ENCODE results near the gene USP50.

Gene USP50

DNA sequence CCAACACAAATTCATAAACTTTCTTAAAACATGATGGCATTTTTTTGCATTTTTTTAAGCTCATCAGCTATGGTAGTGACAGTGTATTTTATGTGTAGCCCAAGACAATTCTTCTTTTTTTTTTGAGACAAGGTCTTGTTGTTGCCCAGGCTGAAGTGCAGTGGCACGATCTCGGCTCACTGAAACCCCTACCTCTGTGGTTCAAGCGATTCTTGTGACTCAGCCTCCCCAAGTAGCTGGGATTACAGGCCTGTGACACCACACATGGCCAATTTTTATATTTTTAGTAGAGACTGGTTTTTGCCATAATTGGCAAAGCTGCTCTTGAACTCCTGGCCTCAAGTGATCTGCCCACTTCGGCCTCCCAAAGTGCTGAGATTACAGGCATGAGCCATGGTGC, 17.3 kb upstream of the USP50 start:
- H3F3A ChIP-seq (ENCODE audit: insufficient read depth): 0 out of 2 replicates have a peak, but pooled peaks cover 3% of the 10 kb centered on the region
- no peaks in the 10 kb centered on the region for H3K9me3 ChIP-seq (ENCODE audit: insufficient read depth, low read length)
- no peak overlapping the region for H2AFZ ChIP-seq (ENCODE audit: low read depth, low read length, severe bottlenecking)
- H3K4me3 ChIP-seq (ENCODE audit: insufficient read depth, low read length, poor library complexity, severe bottlenecking): no peak overlapping the region
- no peak overlapping the region for H3K27ac ChIP-seq (ENCODE audit: low read depth, low read length)
- H3K27me3 ChIP-seq (ENCODE audit: low read length): no peaks in the 10 kb centered on the region
- TF ChIP-seq EZH2phosphoT487 (conservative IDR thresholded peaks at IDR 0.05; ENCODE audit: low read length): no peak
- TF ChIP-seq, protein P1, sequence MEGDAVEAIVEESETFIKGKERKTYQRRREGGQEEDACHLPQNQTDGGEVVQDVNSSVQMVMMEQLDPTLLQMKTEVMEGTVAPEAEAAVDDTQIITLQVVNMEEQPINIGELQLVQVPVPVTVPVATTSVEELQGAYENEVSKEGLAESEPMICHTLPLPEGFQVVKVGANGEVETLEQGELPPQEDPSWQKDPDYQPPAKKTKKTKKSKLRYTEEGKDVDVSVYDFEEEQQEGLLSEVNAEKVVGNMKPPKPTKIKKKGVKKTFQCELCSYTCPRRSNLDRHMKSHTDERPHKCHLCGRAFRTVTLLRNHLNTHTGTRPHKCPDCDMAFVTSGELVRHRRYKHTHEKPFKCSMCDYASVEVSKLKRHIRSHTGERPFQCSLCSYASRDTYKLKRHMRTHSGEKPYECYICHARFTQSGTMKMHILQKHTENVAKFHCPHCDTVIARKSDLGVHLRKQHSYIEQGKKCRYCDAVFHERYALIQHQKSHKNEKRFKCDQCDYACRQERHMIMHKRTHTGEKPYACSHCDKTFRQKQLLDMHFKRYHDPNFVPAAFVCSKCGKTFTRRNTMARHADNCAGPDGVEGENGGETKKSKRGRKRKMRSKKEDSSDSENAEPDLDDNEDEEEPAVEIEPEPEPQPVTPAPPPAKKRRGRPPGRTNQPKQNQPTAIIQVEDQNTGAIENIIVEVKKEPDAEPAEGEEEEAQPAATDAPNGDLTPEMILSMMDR (IDR thresholded peaks at IDR 0.05; ENCODE audit: insufficient read depth, low read length, poor library complexity, severe bottlenecking): no peak
- peaks cover 21% of the 10 kb centered on the region for H3K36me3 ChIP-seq (ENCODE audit: low read length)
- H4K20me1 ChIP-seq (ENCODE audit: low read depth, low read length): no peaks in the 10 kb centered on the region
- H3K4me2 ChIP-seq (ENCODE audit: low read depth, low read length, poor library complexity, severe bottlenecking): no peak overlapping the region
- H3K9me2 ChIP-seq (replicated peaks; ENCODE audit: insufficient read depth, low read length): no peaks in the 10 kb centered on the region
- H3K79me2 ChIP-seq (ENCODE audit: insufficient read depth, low read length): 0 out of 2 replicates have a peak, but pooled peaks cover 3% of the 10 kb centered on the region
- H3K9ac ChIP-seq (ENCODE audit: low read length): no peak overlapping the region

DNA sequence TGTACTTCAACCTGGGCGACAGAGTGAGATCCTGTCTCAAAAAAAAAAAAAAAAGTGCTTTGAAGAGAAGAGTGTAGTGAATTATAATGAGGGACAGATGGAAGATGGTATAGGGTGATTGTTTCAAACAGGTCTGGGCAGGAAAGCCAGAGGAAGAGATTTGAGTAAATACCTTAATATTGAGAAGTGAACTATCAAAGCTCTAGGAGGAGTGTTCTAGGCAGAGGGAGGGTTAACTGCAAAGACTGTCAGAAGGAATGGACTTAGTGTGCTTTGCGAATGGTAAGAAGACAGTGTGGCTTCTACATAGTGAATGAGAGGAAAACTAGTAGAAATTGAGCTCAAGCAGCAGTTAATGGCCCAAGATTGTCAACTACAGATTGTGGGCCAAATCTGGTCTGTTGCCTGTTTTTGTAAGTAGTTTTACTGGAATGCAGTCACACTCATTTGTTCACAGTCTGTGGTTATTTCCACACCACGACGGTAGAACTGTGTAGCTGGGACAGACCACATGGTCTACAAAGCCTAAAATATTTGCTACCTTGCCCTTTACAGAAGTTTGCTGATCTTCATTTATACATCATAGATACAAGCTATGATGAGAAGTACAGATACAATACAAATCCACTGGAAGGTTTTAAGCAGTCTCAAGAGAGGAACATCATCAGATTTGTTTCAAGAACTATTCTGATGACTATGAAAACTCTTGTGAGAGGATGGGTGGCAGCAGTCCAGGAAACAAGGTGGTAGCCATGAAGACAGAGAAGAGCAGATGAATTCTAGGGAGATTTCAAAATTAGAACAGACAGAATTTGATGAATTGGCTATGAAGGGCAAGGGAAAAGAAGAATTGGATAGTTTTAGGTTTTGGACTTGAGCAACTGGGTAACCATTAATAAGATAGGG, 16.5 kb upstream of the USP50 start:
- H3K9ac ChIP-seq (ENCODE audit: low read length): no peak overlapping the region
- H4K20me1 ChIP-seq (ENCODE audit: low read depth, low read length): no peaks in the 10 kb centered on the region
- no peak overlapping the region for H3K4me2 ChIP-seq (ENCODE audit: low read depth, low read length, poor library complexity, severe bottlenecking)
- H3K9me3 ChIP-seq (ENCODE audit: insufficient read depth, low read length): no peaks in the 10 kb centered on the region
- H3K4me3 ChIP-seq (ENCODE audit: insufficient read depth, low read length, poor library complexity, severe bottlenecking): no peak overlapping the region
- 0 out of 2 replicates have a peak, but pooled peaks cover 3% of the 10 kb centered on the region for H3F3A ChIP-seq (ENCODE audit: insufficient read depth)
- H3K9me2 ChIP-seq (replicated peaks; ENCODE audit: insufficient read depth, low read length): no peaks in the 10 kb centered on the region
- 0 out of 2 replicates have a peak, but pooled peaks cover 3% of the 10 kb centered on the region for H3K79me2 ChIP-seq (ENCODE audit: insufficient read depth, low read length)
- no peak overlapping the region for H2AFZ ChIP-seq (ENCODE audit: low read depth, low read length, severe bottlenecking)
- no peaks in the 10 kb centered on the region for H3K27me3 ChIP-seq (ENCODE audit: low read length)
- H3K27ac ChIP-seq (ENCODE audit: low read depth, low read length): no peak overlapping the region
- peaks cover 18% of the 10 kb centered on the region for H3K36me3 ChIP-seq (ENCODE audit: low read length)
- no peak for TF ChIP-seq EZH2phosphoT487 (conservative IDR thresholded peaks at IDR 0.05; ENCODE audit: low read length)
- TF ChIP-seq, protein P1 (IDR thresholded peaks at IDR 0.05; ENCODE audit: insufficient read depth, low read length, poor library complexity, severe bottlenecking): no peak

DNA sequence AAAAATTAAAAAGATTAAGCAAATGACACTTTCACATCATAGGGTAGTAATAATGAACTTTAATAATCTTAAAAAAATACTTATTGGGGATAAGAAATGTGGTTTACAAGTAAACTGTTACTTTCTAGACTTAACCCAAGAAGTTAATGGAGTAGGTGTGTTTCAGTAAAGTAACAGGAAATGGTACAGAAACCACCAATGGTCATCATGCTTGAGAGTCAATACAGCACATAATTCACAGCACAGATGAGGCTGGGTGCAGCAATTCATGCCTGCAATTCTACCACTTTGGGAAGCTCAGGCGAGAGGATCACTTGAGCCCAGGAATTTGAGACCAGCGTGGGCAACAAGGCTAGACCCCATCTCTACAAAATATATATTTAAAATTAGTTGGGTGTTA, 11.5 kb upstream of the USP50 start:
- Histone ChIP-seq H3K9me3 (ENCODE audit: insufficient read depth, low read length) (no peaks in the 10 kb centered on the region), H3K36me3 (ENCODE audit: low read length) (peaks cover 13% of the 10 kb centered on the region), H3K9me2 (replicated peaks; ENCODE audit: insufficient read depth, low read length) (no peaks in the 10 kb centered on the region), H3K27me3 (ENCODE audit: low read length) (no peaks in the 10 kb centered on the region), H2AFZ (ENCODE audit: low read depth, low read length, severe bottlenecking) (no peak overlapping the region), H3K27ac (ENCODE audit: low read depth, low read length) (no peak overlapping the region), H3K4me3 (ENCODE audit: insufficient read depth, low read length, poor library complexity, severe bottlenecking) (no peak overlapping the region), H3K79me2 (ENCODE audit: insufficient read depth, low read length) (no peaks in the 10 kb centered on the region), H4K20me1 (ENCODE audit: low read depth, low read length) (no peaks in the 10 kb centered on the region), H3F3A (ENCODE audit: insufficient read depth) (0 out of 2 replicates have a peak, but pooled peaks cover 3% of the 10 kb centered on the region), H3K9ac (ENCODE audit: low read length) (no peak overlapping the region), H3K4me2 (ENCODE audit: low read depth, low read length, poor library complexity, severe bottlenecking) (no peak overlapping the region)
- TF ChIP-seq EZH2phosphoT487 (conservative IDR thresholded peaks at IDR 0.05; ENCODE audit: low read length): no peak
- TF ChIP-seq, protein P1 (IDR thresholded peaks at IDR 0.05; ENCODE audit: insufficient read depth, low read length, poor library complexity, severe bottlenecking): no peak

Data from SU-DHL-6 (cell line).